NCI-H446 (cell line): ENCODE results near the gene GTF2IRD2.
"Not testable (repeated sequence)": the region's sequence is repeated elsewhere in the genome, so short reads cannot be mapped to it uniquely, and the experiment has no call there.

Experiments
- DNase-seq, 2 experiments: peaks; one replicate each; lab custom pipeline; 2025; lab: John Stamatoyannopoulos, UW

Gene GTF2IRD2

GRCh38 chr7:74788369-74789150 lies 62.8 kb downstream of the GTF2IRD2 start:
- peak; percentile 14 to 64 for DNase-seq

GRCh38 chr7:74783595-74783994 lies 67.8 kb downstream of the GTF2IRD2 start:
- not testable (repeated sequence) for DNase-seq

GRCh38 chr7:74781746-74782145 lies 69.7 kb downstream of the GTF2IRD2 start:
- not testable (repeated sequence) for DNase-seq

DNA sequence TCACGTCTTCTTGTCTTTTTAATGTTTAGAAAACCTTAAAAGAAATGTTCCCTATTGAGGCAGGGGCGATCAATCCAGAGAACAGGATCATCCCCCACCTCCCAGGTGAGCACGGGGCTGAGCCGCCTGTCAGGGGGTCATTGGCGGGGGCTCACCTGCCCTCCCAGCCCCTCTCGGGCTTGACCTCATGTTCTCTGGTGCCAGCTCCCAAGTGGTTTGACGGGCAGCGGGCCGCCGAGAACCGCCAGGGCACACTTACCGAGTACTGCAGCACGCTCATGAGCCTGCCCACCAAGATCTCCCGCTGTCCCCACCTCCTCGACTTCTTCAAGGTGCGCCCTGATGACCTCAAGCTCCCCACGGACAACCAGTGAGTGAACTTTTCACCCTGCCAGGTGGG lies 72.4 kb downstream of the GTF2IRD2 start:
- not testable (repeated sequence) for DNase-seq

DNA sequence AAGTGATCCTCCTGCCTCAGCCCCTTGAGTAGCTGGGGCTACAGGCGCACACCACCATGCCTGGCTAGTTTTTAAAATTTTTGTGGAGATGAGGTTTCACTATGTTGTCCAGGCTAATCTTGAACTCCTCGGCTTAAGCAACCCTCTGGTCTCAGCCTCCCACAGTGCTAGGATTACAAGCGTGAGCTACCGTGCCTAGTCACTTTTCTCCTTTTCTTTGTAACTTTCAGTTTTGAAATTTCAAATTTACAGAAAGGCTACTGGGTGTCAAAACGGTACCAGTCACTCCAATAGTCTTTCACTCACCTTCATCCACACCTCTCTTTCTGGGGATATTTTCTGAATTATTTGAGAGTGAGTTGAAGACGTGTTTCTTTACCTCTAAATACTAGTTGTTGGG lies 76.3 kb downstream of the GTF2IRD2 start:
- DNase-seq: not testable (repeated sequence)

DNA sequence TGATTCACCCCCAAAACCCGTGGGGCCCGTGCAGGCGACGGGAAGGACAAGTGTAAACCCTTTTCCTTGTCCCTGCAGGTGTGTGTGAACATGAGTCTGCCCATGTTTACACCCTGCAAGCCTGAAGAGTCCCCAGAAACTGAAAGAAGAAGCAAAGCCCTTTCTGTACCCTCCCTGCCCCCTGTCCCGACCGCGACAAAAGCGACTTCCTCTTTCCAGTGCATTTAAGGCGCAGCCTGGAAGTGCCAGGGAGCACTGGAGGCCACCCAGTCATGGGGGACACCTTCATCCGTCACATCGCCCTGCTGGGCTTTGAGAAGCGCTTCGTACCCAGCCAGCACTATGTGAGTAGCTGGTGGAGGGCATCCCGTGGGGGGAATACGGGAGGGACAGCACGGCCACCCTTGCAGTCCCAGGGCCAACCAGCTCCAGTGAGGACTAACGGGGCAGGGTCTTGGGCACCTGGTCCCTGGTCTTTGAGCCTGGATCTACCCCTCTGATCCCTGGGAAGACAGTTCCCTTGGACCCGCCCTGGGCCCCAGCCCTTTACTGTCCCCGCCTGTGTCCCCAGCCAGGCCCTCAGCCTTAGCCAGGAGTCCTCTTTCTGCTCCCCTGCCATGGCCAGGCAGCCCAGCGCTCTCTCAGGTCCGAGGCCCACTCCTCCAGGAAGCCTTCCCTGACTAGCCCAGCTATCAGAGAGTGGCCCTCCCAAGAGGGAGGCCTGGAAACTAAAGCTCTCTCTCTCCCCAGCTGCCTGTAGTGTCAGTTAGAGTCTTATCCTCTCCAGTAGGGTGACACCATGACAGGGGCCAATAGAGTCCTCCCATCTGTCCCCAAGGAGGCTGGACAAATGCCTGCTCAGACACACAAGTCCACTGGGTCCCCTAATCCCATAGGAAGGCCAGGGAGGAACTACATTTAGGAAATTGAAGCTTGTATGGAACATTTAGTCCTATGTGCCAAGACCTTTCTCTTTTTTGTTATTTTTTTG lies 77.3 kb downstream of the GTF2IRD2 start, which contains the start of gene NCF1:
Gene NCF1 (plus strand): TSS at position 252 of the 991 bp plus-strand sequence. CDS start 21 bp downstream, at position 273.
- not testable (repeated sequence) for DNase-seq

DNA sequence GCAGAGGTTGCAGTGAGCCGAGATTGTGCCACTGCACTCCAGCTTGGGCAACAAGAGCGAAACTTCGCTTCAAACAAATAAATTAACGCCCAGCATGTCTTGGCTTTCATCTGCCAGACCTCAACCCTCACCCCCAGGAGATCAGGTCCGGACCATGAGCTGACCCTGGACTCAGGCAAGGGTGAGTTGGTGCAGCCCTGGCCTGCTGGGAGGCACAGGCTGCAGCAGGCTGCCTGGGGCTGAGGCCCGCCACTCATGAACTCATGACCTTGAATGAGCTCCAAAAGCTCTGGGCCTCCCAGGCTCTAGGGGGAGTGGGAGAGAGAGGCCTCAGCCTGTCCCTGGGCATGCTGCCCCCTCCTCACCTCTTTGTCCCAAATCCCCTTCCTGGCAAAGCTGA lies 79.3 kb downstream of the GTF2IRD2 start:
- DNase-seq: not testable (repeated sequence)

DNA sequence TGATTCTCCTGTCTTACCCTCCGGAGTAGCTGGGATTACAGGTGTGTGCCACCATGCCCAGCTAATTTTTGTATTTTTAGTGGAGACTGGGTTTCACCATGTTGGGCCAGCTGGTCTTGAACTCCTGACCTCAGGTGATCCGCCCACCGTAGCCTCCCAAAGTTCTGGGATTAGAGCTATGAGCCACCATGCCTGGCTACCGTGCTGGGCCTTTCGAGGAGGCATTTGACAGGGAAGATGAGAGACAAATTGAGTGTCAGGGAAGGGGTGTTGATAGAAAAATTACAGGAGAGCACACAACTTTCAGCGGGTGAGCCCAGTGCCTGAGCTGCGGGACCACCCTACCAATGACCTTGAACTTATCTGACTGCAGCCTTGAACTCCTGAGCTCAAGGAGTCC lies 81.3 kb downstream of the GTF2IRD2 start:
- not testable (repeated sequence) for DNase-seq

DNA sequence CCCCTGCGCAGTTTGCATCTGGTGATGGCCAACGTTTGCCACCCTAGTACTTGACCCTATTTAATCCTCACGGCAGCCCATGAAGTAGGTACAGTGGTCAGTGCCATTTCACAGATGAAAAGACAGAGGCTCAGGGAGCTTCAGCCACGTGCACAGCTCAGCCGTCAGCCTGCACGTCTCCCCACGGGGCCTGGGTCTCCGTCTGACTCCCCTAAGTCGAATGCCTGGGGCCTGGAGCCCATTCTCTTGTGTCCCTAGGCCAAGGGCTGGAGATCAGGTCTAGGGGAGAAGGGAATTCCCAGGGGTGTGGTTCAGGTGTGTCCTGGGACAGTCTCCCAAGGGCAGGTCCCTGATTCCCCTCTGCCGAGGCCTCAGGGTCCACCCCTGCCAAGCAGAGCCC lies 84.4 kb downstream of the GTF2IRD2 start:
- not testable (repeated sequence) for DNase-seq

DNA sequence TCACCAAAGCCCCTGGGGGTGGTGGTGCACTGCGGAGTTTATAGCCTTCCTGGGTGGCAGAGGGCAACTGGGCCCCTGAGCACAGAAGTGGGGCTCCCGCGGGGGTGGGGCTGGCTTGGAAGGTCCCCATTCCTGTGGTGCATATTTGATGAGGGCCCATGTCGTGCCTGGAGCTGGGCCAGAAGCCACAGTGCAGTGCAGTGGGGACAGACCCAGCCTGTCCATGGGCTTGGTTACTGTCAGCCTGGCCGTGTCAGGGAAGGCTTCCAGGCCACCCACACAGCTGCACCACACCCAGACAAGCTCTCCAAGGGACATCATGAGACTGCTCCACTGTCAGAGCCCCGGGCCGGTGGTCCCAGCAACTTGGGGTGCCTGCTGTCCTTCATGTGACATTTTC lies 84.9 kb downstream of the GTF2IRD2 start:
- DNase-seq: not testable (repeated sequence)

DNA sequence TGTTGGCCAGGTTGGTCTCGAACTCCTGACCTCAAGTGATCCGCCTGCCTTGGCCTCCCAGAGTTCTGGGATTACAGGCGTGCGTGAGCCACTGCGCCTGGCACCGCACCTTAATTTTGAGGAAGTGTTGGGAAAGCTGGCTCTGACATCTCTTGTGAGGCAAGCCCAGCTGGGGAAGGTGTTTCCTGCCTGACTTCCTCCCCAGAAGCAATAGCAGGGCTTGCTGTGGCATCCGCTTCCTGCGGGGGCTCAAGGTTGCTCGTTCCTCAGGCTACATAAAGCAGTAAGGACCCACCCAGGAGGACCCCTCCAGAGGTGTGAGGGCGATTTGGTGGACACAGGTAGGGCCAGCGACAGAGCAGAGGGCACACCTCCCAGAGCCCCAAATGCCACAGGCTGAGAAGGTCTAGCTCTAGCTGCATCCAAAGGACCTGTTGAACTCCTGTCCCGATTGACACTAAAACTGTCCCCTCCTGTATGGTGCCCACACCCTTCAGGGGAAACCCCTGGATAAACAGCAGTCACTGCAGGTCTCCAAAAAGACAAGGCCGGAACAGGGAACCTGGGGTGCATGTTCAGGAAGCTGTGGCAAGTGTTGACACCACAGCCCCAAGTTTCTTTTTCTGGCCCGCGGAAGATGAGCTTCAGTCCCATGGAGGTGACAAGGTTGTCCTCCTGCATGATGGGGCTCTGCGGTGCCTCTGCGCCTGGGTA lies 86.0 kb downstream of the GTF2IRD2 start:
- DNase-seq: not testable (repeated sequence)

GRCh38 chr7:74758982-74759381 lies 92.4 kb downstream of the GTF2IRD2 start:
- DNase-seq: not testable (repeated sequence)

- not testable (repeated sequence) for DNase-seq
Measured at GRCh38 chr7:74758268-74758667, 93.1 kb downstream of the GTF2IRD2 start.

DNA sequence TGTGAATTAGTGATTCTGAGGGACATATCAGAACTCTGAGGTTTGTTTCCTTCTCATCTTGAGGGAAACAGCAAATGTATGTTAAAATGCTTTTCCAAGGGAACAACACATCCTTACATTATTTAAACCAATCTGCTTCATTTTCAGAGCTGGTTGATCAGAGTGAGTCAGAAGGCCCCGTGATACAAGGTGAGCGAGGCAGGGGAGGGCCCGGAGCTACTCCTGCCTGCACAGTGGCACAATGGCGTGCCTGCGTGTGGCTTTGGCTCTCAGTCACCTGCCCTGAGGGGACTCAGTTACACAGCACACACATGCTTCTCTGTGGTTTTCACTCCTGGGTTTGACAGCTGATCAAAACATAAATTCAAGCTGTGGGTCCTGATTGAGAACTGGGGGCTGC lies 94.7 kb downstream of the GTF2IRD2 start:
- DNase-seq: not testable (repeated sequence)

GRCh38 chr7:74753921-74754482 lies 97.4 kb downstream of the GTF2IRD2 start:
- DNase-seq: not testable (repeated sequence)
